ENCODE results near the gene TTYH2.

- TF ChIP-seq, protein P1, sequence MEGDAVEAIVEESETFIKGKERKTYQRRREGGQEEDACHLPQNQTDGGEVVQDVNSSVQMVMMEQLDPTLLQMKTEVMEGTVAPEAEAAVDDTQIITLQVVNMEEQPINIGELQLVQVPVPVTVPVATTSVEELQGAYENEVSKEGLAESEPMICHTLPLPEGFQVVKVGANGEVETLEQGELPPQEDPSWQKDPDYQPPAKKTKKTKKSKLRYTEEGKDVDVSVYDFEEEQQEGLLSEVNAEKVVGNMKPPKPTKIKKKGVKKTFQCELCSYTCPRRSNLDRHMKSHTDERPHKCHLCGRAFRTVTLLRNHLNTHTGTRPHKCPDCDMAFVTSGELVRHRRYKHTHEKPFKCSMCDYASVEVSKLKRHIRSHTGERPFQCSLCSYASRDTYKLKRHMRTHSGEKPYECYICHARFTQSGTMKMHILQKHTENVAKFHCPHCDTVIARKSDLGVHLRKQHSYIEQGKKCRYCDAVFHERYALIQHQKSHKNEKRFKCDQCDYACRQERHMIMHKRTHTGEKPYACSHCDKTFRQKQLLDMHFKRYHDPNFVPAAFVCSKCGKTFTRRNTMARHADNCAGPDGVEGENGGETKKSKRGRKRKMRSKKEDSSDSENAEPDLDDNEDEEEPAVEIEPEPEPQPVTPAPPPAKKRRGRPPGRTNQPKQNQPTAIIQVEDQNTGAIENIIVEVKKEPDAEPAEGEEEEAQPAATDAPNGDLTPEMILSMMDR (IDR thresholded peaks at IDR 0.05), result no peak
- TF ChIP-seq POLR2A (IDR thresholded peaks at IDR 0.05), result no peak
Observed at GRCh38 chr17:74292495-74292894, 79.1 kb downstream of the TTYH2 start.

All from sigmoid colon (tissue), 3 donors.